HG02870 (cell line): ENCODE data around the gene CAMTA1.

Experiments used
- ATAC-seq: cut with Tn5 transposase; IDR thresholded peaks from one replicate; pipeline ENCODE4 v1.9.1; 2021; ENCODE audit warnings: mild to moderate bottlenecking, moderate library complexity; ENCODE audit not compliant: unreplicated experiment

CAMTA1 gene

GRCh38 chr1:7716506-7716905, 931.3 kb downstream of the CAMTA1 start:
- no peak for ATAC-seq

GRCh38 chr1:7717748-7718368, 932.6 kb downstream of the CAMTA1 start:
- no peak for ATAC-seq

GRCh38 chr1:7719468-7720094, 934.3 kb downstream of the CAMTA1 start:
- no peak for ATAC-seq

- no peak for ATAC-seq
Measured at GRCh38 chr1:7721940-7722669, 936.9 kb downstream of the CAMTA1 start.

- no peak for ATAC-seq
Measured at GRCh38 chr1:7722670-7723012, 937.4 kb downstream of the CAMTA1 start.

GRCh38 chr1:7726623-7727022, 941.4 kb downstream of the CAMTA1 start:
- ATAC-seq: no peak

GRCh38 chr1:7727809-7728471, 942.7 kb downstream of the CAMTA1 start:
- ATAC-seq: no peak

GRCh38 chr1:7729761-7730160, 944.5 kb downstream of the CAMTA1 start:
- no peak for ATAC-seq

- ATAC-seq: no peak
Measured at GRCh38 chr1:7732331-7732730, 947.1 kb downstream of the CAMTA1 start.

- ATAC-seq: no peak
Measured at GRCh38 chr1:7733276-7733675, 948.0 kb downstream of the CAMTA1 start.

- ATAC-seq: no peak
Measured at GRCh38 chr1:7738044-7738443, 952.8 kb downstream of the CAMTA1 start.

- no peak for ATAC-seq
Measured at GRCh38 chr1:7743346-7743745, 958.1 kb downstream of the CAMTA1 start.

GRCh38 chr1:7744882-7745281, 959.6 kb downstream of the CAMTA1 start:
- ATAC-seq: no peak

GRCh38 chr1:7745783-7746182, 960.5 kb downstream of the CAMTA1 start:
- no peak for ATAC-seq

GRCh38 chr1:7747605-7748004, 962.4 kb downstream of the CAMTA1 start:
- ATAC-seq: no peak

GRCh38 chr1:7749126-7749525, 963.9 kb downstream of the CAMTA1 start:
- no peak for ATAC-seq

GRCh38 chr1:7751174-7751573, 965.9 kb downstream of the CAMTA1 start:
- no peak for ATAC-seq

- no peak for ATAC-seq
Measured at GRCh38 chr1:7752512-7753417, 967.5 kb downstream of the CAMTA1 start.

GRCh38 chr1:7753641-7754040, 968.4 kb downstream of the CAMTA1 start:
- no peak for ATAC-seq

- no peak for ATAC-seq
Measured at GRCh38 chr1:7754234-7754633, 969.0 kb downstream of the CAMTA1 start.

- ATAC-seq: no peak
Measured at GRCh38 chr1:7755448-7755847, 970.2 kb downstream of the CAMTA1 start.
